ENCODE measurements around the gene ATP6V0A4.

Gene ATP6V0A4

DNA sequence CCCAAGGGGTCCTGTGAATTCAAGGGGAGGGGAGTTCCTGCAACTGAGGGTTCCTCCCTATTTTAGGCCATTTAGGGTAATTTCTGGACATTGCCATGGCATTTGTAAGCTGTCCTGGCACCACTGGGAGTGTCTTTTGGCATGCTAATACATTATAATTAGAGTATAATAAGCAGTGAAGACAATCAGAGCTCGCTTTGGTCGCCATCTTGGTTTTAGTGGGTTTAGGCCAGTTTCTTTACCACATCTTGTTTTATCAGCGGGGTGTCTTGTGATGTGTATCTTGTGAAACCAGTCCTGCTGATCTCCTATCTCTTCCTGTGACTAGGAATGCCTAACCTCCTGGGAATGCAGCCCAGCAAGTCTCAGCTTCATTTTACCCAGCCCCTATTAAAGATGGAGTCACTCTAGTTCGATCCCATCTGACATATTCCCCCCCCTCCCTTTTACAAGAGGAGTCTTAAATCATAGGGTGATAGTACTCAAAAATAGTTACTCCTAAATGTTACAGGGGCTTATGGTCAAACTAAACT lies 140.1 kb downstream of the ATP6V0A4 start:
- DNase-seq: no peak

DNA sequence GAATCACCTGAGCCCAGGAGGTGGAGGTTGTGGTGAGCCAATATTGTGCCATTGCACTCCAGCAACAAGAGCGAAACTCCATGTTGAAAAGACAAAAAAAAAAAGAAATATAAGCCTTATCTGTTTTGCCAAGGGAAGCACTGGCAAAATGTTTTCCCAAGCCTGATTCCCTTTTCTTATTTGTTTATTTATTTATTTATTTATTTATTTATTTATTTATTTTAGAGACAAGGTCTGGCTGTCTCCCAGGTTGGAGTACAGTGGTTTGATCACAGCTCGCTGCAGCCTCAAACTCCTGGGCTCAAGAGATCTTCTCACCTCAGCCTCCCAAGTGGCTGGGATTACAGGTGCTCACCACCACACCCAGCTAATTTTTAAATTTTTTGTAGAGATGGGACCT lies 141.0 kb downstream of the ATP6V0A4 start:
- no peak for DNase-seq
